ENCODE data around the gene TMCO2.
"Not testable (repeated sequence)": the region's sequence is repeated elsewhere in the genome, so short reads cannot be mapped to it uniquely, and the experiment has no call there.

The TMCO2 gene

DNA sequence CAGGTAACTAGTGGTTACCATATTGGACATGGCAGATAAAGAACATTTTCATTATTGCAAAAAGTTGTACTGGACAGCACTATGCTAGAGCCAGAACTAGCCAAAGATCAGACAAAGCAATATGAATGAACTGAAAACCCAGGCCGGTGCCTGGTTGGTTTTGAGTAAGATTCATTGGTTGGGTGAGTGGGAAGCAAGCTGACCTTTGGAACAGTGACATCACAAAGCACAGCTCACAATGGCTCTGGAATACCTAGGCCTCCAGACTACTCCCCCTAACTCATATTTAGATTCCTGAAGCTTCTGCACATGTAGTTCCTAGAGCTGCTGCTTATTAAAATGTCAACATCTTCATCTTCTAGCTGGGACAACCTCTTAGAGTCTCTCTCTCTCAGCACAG is at the start of gene TMCO2:
Gene TMCO2, plus strand, starts transcription at position 283 of the 400 bp plus-strand sequence. Its CDS starts 57 bp downstream, at position 340.
- no peak for DNase-seq (ENCODE audit: low read depth in 2 of 2)

GRCh38 chr1:40199126-40199525 is 48.6 kb upstream of the TMCO2 start:
- DNase-seq (ENCODE audit: low read depth in 2 of 2), result no peak

GRCh38 chr1:40204856-40205255 is 42.9 kb upstream of the TMCO2 start:
- no peak for DNase-seq (ENCODE audit: low read depth in 2 of 2)

- DNase-seq (ENCODE audit: low read depth in 2 of 2), result no peak
Observed at GRCh38 chr1:40210511-40211204, 37.1 kb upstream of the TMCO2 start.

DNA sequence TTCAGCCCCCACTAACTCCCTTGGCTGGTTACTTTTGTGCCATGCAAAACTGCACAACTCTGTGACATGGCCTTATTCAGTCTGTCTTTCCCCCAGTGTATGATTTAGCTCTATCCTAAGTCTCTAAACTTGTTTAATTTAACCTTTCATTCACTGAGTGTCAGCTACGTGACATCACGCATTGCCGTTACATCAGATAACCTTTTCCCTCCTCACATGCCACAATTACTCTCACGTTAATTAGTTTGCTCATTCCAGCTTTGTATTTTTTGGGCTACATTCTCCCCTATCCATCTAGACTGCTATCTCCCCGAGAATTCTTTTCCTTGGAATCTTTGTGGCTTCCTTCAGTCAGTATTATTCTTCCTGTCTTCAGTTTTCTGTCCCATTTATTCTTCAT is 29.4 kb upstream of the TMCO2 start:
- DNase-seq (ENCODE audit: low read depth in 2 of 2), result no peak

DNA sequence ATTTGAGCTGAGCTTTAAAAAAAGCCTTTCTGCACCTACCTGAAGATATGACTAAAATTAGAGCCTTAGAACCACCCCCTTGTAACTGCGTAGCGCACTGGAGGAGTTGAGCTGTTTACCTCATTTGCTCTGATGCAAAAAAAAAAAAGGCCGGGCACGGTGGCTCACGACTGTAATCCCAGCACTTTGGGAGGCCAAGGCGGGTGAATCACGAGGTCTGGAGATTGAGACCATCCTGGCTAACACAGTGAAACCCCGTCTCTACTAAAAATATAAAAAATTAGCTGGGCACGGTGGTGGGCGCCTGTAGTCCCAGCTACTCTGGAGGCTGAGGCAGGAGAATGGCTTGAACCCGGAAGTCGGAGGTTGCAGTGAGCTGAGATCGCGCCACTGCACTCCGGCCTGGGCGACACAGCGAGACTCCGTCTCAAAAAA is 26.2 kb upstream of the TMCO2 start:
- DNase-seq (ENCODE audit: low read depth in 2 of 2), result not testable (repeated sequence)

DNA sequence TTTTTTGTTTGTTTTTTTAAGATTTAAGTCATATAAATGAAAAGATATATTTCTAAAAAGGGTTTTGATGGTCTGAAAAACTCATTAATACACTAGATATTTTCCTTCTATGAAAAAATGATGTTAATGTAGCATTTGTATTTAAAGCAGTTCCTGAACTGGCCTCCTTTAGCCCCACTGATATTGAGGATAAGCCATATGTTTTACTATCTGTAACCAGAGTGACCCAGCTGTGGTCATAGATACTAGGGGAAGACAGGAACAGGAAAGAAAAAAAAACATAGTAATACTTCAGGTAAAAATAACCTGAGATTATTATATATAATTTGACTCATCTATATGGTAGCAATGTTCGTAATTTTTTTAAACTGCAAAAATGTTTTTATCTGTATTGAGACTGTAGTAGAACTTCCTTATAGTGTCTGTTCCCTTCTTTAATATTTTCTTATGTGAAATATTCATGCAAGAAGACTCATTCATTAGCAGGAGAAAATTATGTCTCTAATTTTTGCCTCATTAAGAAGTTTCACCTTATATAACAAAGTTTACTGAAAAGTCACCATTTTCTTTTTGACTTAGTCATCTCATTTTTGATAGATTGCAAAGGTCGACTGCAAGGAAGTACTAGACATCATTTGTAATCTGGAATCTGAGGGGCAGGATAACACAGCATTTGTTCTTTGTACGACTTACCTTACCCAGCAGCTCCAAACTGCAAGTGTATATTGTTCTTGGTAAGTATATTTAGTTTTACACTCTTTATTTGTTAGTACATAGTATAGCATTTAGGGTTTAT is 25.6 kb upstream of the TMCO2 start:
- no peak for DNase-seq (ENCODE audit: low read depth in 2 of 2)

GRCh38 chr1:40224040-40224439 is 23.7 kb upstream of the TMCO2 start:
- DNase-seq (ENCODE audit: low read depth in 2 of 2), result no peak

DNA sequence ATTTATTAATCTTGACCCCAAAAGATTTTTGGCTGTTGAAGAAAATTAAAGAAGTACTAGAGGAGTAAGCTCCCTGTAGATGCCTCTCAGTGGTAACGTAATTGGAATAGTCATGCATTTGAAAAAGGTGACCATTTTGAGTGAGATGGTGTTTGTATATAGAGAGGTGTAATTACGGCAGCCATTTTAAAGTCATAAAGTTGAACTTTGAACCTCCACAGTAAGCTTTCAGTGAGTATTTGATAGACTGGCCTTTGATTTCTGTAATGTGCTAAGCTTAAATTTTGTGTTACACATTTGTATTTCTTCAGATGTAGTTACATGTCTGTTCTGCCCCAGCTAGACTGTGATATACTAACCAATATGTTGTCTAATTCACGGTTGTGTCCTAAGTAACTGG is 21.5 kb upstream of the TMCO2 start:
- DNase-seq (ENCODE audit: low read depth in 2 of 2), result no peak

- peak; percentile 5 to 65 for DNase-seq (ENCODE audit: low read depth in 2 of 2)
Observed at GRCh38 chr1:40232444-40232843, 15.3 kb upstream of the TMCO2 start.

DNA sequence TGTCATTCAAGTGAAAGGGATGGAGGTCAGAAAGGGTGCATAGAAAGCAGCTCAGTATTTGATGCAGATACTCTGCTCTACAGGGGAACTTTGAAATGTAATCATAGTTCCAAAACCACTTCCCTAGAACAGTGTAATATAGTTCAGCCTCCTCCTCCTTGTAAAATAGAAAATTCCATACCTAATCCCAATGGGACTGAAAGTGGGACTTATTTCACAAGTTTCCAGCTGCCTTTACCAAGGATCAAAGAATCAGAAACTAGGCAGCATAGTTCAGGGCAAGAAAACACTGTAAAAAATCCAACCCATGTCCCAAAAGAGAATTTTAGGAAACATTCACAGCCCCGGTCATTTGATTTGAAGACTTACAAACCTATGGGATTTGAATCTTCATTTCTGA is 8.1 kb upstream of the TMCO2 start:
- no peak for DNase-seq (ENCODE audit: low read depth in 2 of 2)

- no peak for DNase-seq (ENCODE audit: low read depth in 2 of 2)
Observed at GRCh38 chr1:40240390-40240789, 7.3 kb upstream of the TMCO2 start.

- no peak for DNase-seq (ENCODE audit: low read depth in 2 of 2)
Observed at GRCh38 chr1:40241362-40241761, 6.4 kb upstream of the TMCO2 start.

DNA sequence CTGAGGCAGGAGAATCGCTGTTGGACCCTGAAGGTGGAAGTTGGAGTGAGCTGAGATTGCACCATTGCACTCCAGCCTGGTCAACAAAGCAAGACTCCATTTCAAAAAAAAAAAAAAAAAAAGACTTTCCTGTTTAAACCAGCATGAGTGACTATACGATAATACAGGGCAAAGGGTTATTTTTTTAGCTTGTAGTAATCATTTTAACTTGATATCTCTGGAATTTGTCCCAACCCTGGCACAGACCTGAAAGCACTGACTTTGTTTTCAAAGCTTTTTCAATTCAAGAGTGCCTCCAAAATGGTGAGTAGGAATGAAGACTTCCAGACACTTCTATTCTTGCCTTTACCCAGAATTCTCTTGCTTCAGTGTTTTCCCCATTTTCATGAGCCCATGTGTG is 4.4 kb upstream of the TMCO2 start:
- no peak for DNase-seq (ENCODE audit: low read depth in 2 of 2)

DNA sequence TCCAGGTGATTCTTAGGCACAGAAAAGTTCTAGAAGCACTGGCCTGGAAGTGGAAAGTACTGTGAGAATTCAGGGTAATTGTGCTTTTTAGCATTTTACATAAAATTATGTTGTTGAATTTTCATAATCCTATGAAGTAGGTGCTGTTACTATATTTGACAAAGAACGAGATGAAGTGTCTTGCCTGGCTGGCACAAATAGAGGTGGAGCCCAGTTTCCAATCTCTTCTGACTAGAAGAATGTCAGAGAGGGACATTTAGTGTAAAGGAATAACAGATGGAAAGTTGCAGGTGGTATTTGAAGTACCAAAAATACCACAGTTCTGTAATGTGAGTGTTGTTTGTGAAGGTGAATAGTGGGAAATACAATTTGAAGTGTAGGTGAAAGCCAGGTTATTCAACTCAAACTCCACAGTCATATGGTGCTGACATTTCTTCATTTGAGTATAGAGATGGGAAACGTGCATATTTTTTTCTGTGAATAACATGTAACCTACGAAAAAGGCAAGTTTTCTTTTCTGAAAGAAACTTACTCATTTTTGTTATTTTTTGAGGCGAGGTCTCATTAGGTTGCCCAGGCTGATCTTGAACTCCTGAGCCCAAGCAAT is 3.5 kb upstream of the TMCO2 start:
- DNase-seq (ENCODE audit: low read depth in 2 of 2), result no peak

- DNase-seq (ENCODE audit: low read depth in 2 of 2), result no peak
Observed at GRCh38 chr1:40245686-40246085, 2.1 kb upstream of the TMCO2 start.

DNA sequence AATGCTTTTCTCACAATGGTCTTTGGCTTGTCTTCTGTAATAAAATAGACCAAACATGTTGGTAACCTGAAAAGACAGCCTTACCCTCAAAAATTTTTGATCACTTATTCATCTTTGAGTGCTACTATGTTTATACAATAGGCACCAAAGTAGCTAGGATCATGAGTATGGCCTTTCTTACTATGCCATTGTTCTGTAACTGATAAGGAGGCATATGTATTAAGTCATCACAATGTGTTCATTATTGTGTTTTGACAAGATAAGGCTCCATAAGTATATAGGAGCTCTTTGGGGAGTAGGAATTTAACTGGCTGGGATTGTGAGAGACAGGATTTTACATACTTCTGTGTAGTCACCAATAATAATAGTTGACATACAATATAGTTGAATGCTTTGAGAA is 675 bp downstream of the TMCO2 start:
- no peak for DNase-seq (ENCODE audit: low read depth in 2 of 2)

DNA sequence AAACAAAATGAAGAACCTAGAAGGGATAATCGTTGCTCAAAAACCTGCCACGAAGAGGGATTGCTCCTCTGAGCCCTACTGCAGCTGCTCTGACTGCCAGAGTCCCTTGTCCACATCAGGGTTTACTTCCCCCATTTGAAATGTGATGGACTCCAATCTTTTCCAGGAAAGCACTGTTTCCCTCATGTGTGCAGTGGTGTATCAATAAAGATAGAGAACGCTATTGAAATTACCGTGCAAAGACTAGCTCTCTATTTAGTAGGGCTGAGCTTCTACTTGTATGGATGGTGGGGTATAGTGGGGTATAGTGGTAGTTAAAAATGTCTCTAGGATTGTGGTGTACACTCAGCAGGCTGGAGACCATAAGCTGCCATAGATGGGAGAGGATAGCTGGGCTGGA is 3.7 kb downstream of the TMCO2 start:
- DNase-seq (ENCODE audit: low read depth in 2 of 2), result no peak

DNA sequence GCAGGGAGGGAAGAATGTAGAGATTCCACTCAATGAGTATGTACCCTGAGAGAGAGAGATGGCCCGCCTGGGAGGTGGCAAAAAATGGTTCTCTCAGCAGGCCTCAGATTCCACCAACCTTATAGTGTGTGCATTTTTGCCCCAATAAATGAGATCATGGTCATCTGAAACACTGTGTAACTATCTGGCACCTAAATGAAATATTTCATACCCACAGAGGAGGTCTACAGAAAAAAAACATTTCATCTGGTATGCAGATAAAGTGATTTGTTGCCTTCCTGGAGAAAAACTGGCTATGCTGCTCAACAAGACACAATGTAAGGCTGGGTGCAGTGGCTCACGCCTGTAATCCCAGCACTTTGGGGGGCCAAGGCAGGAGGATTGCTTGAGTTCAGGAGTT is 4.9 kb downstream of the TMCO2 start:
- no peak for DNase-seq (ENCODE audit: low read depth in 2 of 2)

- DNase-seq (ENCODE audit: low read depth in 2 of 2), result no peak
Observed at GRCh38 chr1:40255231-40255630, 7.5 kb downstream of the TMCO2 start.

DNA sequence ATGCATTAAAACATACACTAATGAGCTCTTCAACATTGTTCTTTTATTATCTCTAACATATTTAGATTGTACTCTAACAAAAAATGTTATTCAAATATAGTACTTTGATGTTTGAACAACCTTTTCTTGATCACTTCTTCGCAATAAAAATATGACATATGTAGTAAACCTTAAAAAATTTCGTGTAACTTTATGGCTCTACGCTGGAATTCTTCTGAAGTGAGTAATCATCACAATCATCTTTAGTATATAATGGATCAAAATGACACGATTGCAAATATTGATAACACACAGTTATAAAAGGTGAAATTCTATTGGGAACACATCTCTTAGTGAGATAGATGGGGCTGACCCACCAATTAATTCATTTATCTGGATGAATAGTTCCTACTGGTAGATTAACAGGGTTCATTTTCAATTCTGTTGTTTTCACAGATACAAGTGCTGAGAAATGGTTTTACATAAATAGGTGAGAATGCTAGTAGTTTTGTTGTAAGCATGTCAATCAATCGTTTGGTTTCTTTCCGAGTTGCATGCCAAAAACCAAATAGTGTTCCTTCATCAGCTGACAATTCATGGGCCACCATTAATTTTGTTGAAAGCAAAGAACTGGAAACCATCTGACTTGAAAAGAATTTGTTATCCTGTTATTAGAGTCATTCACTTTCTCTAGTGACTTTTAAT is 8.8 kb downstream of the TMCO2 start:
- DNase-seq (ENCODE audit: low read depth in 2 of 2), result no peak

- DNase-seq (ENCODE audit: low read depth in 2 of 2), result peak in 1 of 2 experiments; percentile 24
Observed at GRCh38 chr1:40257313-40257687, 9.6 kb downstream of the TMCO2 start.

Data from stimulated activated CD4-positive, alpha-beta T cell treated with anti-CD3 and anti-CD28 coated beads, Interleukin-12 subunit alpha, Interleukin-12 subunit beta, amount 100 ng/mL, for 24 hours (primary cell).